GM12878 (cell line): Measurements from ENCODE around the gene CHN2. TPM values are rescaled to one million over a fixed set of nuclear protein-coding genes. Genes with fewer than 3 reads are reported as not detected.

ENCODE experiments used
- ATAC-seq: fragments of 200-7000 bp; cut with Tn5 transposase; 3 replicates; pipeline ENCODE4 v1.9.1; 2020; ENCODE audit warnings: mild to moderate bottlenecking, moderate library complexity
- BruUV-seq: library from RNA; stranded (reverse); fragments of 400-500 nt; replicated peaks from 2 replicates; lab custom pipeline; 2021; lab: Mats Ljungman, UMichigan
- CTCF ChIA-PET: fragments of 300-600 bp; sonication (Branson Sonifier 250); formaldehyde crosslinking; extraction: SDS; loops from one replicate; lab custom pipeline; 2021; ENCODE audit warnings: inconsistent platforms; lab: Yijun Ruan, JAX
- POLR2A ChIA-PET: fragments of 350-600 bp; formaldehyde crosslinking; extraction: SDS; loops from one replicate; lab custom pipeline; 2021; ENCODE audit warnings: inconsistent platforms; lab: Charles Lee
- RAD21 ChIA-PET: fragments of 300-600 bp; sonication (Branson Sonifier 250); formaldehyde crosslinking; loops from one replicate; lab custom pipeline; 2023; ENCODE audit warnings: antibody characterized with exemption; ENCODE audit not compliant: unreplicated experiment; lab: Charles Lee
- SMC1A ChIA-PET: fragments of 300-600 bp; sonication (Branson Sonifier 250); formaldehyde crosslinking; loops from one replicate; lab custom pipeline; 2023; ENCODE audit not compliant: unreplicated experiment, uncharacterized antibody; lab: Charles Lee
- DNase-seq: peaks from one replicate; pipeline ENCODE4 v3.0.0-alpha.2; 2011; ENCODE audit warnings: low read depth, low spot score
- FAIRE-seq: peaks from 3 replicates; lab custom pipeline; 2011; peaks lifted over from hg19 to GRCh38; lab: Jason Lieb, UNC
- H2AFZ ChIP-seq: 2 replicates; pipeline ENCODE4 v1.6.0; 2011; ENCODE audit warnings: low read depth, low read length, control low read depth; ENCODE audit not compliant: control insufficient read depth
- H3K27ac ChIP-seq: 2 replicates; pipeline ENCODE4 v1.5.1; 2011; ENCODE audit warnings: control low read depth; ENCODE audit not compliant: control insufficient read depth, insufficient read depth
- H3K27me3 ChIP-seq, 2 experiments: replicated peaks in 1 of 2; 2 replicates each; pipeline versions ENCODE4 v1.6.0 to v1.6.1; 2011; ENCODE audit warnings: low read length in 1 of 2; ENCODE audit not compliant: control insufficient read depth in 2 of 2, insufficient read depth in 2 of 2
- H3K36me3 ChIP-seq, 2 experiments: 2 replicates each; pipeline ENCODE4 v1.5.1; 2011; ENCODE audit warnings: low read length in 1 of 2; ENCODE audit not compliant: control insufficient read depth in 2 of 2, insufficient read depth in 2 of 2
- H3K4me1 ChIP-seq: 2 replicates; pipeline ENCODE4 v1.6.1; 2011; ENCODE audit warnings: mild to moderate bottlenecking, low read length, moderate library complexity, mixed read lengths; ENCODE audit not compliant: control insufficient read depth, insufficient read depth
- H3K4me2 ChIP-seq: 2 replicates; pipeline ENCODE4 v1.6.0; 2011; ENCODE audit warnings: control low read depth; ENCODE audit not compliant: control insufficient read depth, insufficient read depth
- H3K4me3 ChIP-seq: fragments of 200-600 bp; sonication (generic); 2 replicates; pipeline ENCODE4 v1.5.1; 2016
- H3K79me2 ChIP-seq: 2 replicates; pipeline ENCODE4 v1.6.0; 2011; ENCODE audit warnings: low read length; ENCODE audit not compliant: control insufficient read depth, insufficient read depth
- H3K9ac ChIP-seq: 2 replicates; pipeline ENCODE4 v1.8.0; 2011; ENCODE audit warnings: low read length, control low read depth, mixed read lengths; ENCODE audit not compliant: control insufficient read depth, insufficient read depth
- H3K9me3 ChIP-seq: replicated peaks from 3 replicates; pipeline ENCODE4 v1.5.1; 2011; ENCODE audit warnings: mild to moderate bottlenecking, low read length; ENCODE audit not compliant: control insufficient read depth, insufficient read depth
- H4K20me1 ChIP-seq: 2 replicates; pipeline ENCODE4 v1.6.0; 2011; ENCODE audit not compliant: control insufficient read depth, insufficient read depth
- BHLHE40 ChIP-seq, 2 experiments: fragments of 450-650 bp in 1 of 2; IDR thresholded peaks; 2 replicates each; pipeline ENCODE4 v1.6.1; 2011 to 2017; ENCODE audit warnings: low read depth in 2 of 2, borderline replicate concordance in 1 of 2, improper control_type of control experiment in 1 of 2, low read length in 1 of 2, mild to moderate bottlenecking in 1 of 2
- CBX5 ChIP-seq: sonication (generic); IDR thresholded peaks from 2 replicates; pipeline ENCODE4 v1.6.1; 2016; ENCODE audit warnings: low read depth, moderate library complexity, mild to moderate bottlenecking, inconsistent platforms
- HCFC1 ChIP-seq: fragments of 150-350 bp; IDR thresholded peaks from 2 replicates; pipeline ENCODE4 v1.6.1; 2014; ENCODE audit warnings: low read length
- MEF2A ChIP-seq: IDR thresholded peaks from 2 replicates; pipeline ENCODE4 v1.6.1; 2011; ENCODE audit warnings: low read depth, mild to moderate bottlenecking, low read length, moderate library complexity; ENCODE audit not compliant: insufficient read depth
- RUNX3 ChIP-seq: IDR thresholded peaks from 2 replicates; pipeline ENCODE4 v1.6.1; 2012; ENCODE audit warnings: low read length, inconsistent platforms
- SPI1 ChIP-seq: IDR thresholded peaks from 2 replicates; pipeline ENCODE4 v1.6.1; 2011; ENCODE audit warnings: low read depth, mild to moderate bottlenecking, low read length, moderate library complexity, borderline replicate concordance; ENCODE audit not compliant: insufficient read depth
- TAF1 ChIP-seq: IDR thresholded peaks from 2 replicates; pipeline ENCODE4 v1.6.1; 2011; ENCODE audit warnings: mild to moderate bottlenecking, low read depth, low read length, borderline replicate concordance
- ZNF687 ChIP-seq: fragments of 450-650 bp; IDR thresholded peaks from 2 replicates; pipeline ENCODE4 v1.6.1; 2017; ENCODE audit warnings: mild to moderate bottlenecking, moderate library complexity
- ZSCAN29 ChIP-seq: fragments of 450-650 bp; IDR thresholded peaks from 2 replicates; pipeline ENCODE4 v1.6.1; 2017; ENCODE audit warnings: mild to moderate bottlenecking, moderate library complexity
- WGBS: methylation state at CpG from one replicate; pipeline ENCODE4 v1.1.6; 2016; ENCODE audit warnings: low lambda C conversion rate; ENCODE audit not compliant: insufficient replicate concordance, insufficient coverage; ENCODE audit errors: missing lambda C conversion rate; 5-methylcytosine and 5-hydroxymethylcytosine counted together
- in situ Hi-C: fragments of 300-500 bp; cut with MboI; formaldehyde crosslinking; loops from 9 replicates; pipeline ENCODE4 v1.14.3; 2018; ENCODE audit warnings: mixed read lengths
- intact Hi-C: fragments of 100-400 bp; cut with micrococcal nuclease; formaldehyde crosslinking; loops from one replicate; pipeline ENCODE4 v1.14.2; 2022; ENCODE audit not compliant: unreplicated experiment
- polyA plus RNA-seq, 11 experiments: library from polyadenylated mRNA; depleted of rRNA in 4 of 11; unstranded in 6 of 11; stranded (reverse) in 5 of 11; fragments of >200 nt; fragmentation: Nextera tagmentation in 4 of 11; fragmentation: Illumina TruSeq in 1 of 11; extraction: Ambion mirVana in 4 of 11; extraction: Trizol in 1 of 11; gene quantifications; 1 replicate in 1 of 11; 2 replicates in 10 of 11; pipeline versions ENCODE4 v1.2.1 to v1.2.3, GENCODE V29; 2011 to 2016; ENCODE audit warnings: inconsistent platforms in 2 of 11, missing spikeins in 2 of 11, low read depth in 1 of 11
- total RNA-seq, 4 experiments: library from RNA; depleted of rRNA in 3 of 4; stranded (reverse); fragments of >200 nt in 3 of 4; fragmentation: Illumina TruSeq in 1 of 4; extraction: Trizol in 1 of 4; gene quantifications; 2 replicates each; pipeline versions ENCODE4 v1.2.1 to v1.2.3, GENCODE V29; 2013 to 2021
- TF ChIP-seq, protein P1 (sequence below): fragments of 450-650 bp; IDR thresholded peaks from 2 replicates; pipeline ENCODE4 v1.6.1; 2018; ENCODE audit warnings: mild to moderate bottlenecking, low read depth, moderate library complexity; ENCODE audit not compliant: partially characterized antibody
- TF ChIP-seq, protein P2 (sequence below): fragments of 150-350 bp; IDR thresholded peaks from 2 replicates; pipeline ENCODE4 v1.6.1; 2014; ENCODE audit warnings: mild to moderate bottlenecking, low read depth, low read length

The CHN2 gene
- total and polyA plus RNA-seq, 10 of the 15 experiments (the other 5 are each of a cell fraction or from before 2014, with no cell fraction given) = 0.11 to 3.8 (median 0.37) TPM; not detected in 2

DNA sequence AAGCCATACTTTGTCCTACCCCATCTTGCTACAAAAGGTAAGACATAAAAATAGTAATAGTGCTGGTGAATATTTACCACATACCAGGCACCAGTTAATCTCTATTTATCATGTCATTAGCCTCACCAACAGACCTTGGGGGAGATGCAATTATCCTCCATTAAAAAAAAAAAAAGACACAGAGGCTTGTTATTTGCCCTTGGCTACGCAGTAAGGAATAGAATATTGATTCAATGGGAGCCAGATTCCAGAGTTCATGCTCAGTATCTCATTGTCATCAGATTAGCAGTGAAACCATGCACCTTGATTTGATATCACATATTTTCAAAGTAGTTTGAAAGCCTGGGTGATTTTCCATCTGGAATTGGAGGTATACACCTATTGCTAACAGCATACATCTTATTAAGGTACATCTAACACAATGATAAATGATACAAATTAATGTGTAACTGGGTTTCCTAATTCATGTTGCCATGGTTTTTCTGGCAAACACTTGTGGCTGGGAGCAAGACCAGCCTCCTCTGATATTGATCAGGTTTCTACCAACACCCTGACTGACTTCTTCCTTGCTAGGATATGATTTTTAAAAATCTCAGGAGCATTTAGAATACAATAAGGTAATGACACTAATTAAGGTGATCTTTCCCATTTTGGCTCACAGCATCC lies 301.9 kb downstream of the CHN2 start:
- Histone ChIP-seq H2AFZ (no peak overlapping the region), H3K79me2 (no peaks in the 10 kb centered on the region), H3K9ac (no peak overlapping the region), H3K9me3 (no peaks in the 10 kb centered on the region), H3K27me3 (no peaks in the 10 kb centered on the region), H4K20me1 (no peaks in the 10 kb centered on the region), H3K4me2 (no peak overlapping the region), H3K4me3 (no peak overlapping the region), H3K4me1 (no peaks in the 10 kb centered on the region), H3K36me3 (no peaks in the 10 kb centered on the region), H3K27ac (no peak overlapping the region)
- RAD21 ChIA-PET = no interaction called here
- ATAC-seq (no peak), DNase-seq (no peak), FAIRE-seq (no peak)
- CTCF ChIA-PET = interaction anchor here (0.6 kb wide), 1 partner anchor 867 kb away, joined by 3 read pairs; no protein-coding TSS in a partner anchor
- TF ChIP-seq CBX5 (no peak), MEF2A (no peak), HCFC1 (no peak), ZSCAN29 (no peak), TAF1 (no peak), BHLHE40 (IDR thresholded peaks at IDR 0.05; ENCODE audit: borderline replicate concordance in 1 of 2, low read depth in 2 of 2, low read length in 1 of 2) (no peak), RUNX3 (no peak), SPI1 (no peak), ZNF687 (no peak)
- TF ChIP-seq, protein P1, sequence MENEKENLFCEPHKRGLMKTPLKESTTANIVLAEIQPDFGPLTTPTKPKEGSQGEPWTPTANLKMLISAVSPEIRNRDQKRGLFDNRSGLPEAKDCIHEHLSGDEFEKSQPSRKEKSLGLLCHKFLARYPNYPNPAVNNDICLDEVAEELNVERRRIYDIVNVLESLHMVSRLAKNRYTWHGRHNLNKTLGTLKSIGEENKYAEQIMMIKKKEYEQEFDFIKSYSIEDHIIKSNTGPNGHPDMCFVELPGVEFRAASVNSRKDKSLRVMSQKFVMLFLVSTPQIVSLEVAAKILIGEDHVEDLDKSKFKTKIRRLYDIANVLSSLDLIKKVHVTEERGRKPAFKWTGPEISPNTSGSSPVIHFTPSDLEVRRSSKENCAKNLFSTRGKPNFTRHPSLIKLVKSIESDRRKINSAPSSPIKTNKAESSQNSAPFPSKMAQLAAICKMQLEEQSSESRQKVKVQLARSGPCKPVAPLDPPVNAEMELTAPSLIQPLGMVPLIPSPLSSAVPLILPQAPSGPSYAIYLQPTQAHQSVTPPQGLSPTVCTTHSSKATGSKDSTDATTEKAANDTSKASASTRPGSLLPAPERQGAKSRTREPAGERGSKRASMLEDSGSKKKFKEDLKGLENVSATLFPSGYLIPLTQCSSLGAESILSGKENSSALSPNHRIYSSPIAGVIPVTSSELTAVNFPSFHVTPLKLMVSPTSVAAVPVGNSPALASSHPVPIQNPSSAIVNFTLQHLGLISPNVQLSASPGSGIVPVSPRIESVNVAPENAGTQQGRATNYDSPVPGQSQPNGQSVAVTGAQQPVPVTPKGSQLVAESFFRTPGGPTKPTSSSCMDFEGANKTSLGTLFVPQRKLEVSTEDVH = no peak
- TF ChIP-seq, protein P2, sequence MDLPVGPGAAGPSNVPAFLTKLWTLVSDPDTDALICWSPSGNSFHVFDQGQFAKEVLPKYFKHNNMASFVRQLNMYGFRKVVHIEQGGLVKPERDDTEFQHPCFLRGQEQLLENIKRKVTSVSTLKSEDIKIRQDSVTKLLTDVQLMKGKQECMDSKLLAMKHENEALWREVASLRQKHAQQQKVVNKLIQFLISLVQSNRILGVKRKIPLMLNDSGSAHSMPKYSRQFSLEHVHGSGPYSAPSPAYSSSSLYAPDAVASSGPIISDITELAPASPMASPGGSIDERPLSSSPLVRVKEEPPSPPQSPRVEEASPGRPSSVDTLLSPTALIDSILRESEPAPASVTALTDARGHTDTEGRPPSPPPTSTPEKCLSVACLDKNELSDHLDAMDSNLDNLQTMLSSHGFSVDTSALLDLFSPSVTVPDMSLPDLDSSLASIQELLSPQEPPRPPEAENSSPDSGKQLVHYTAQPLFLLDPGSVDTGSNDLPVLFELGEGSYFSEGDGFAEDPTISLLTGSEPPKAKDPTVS = no peak
- POLR2A ChIA-PET = no interaction called here
- in situ Hi-C loops = no loop called here
- SMC1A ChIA-PET = no interaction called here
- BruUV-seq = no TSS peak
- WGBS = 5% methylated on average over 1 of the region's 1 CpG
- intact Hi-C loops = no loop called here
